Gastrocnemius medialis (tissue), 4 donors: ENCODE results near the gene ZMYND11.

Source experiments
- CTCF ChIP-seq, 5 experiments: fragments of 450-650 bp in 3 of 5; fragments of 200-600 bp in 2 of 5; sonication (generic) in 2 of 5; IDR thresholded peaks in 4 of 5; conservative IDR thresholded peaks in 1 of 5; 1 replicate in 4 of 5; 2 replicates in 1 of 5; pipeline ENCODE4 v1.5.1; 2016 to 2019; ENCODE audit warnings: antibody characterized with exemption in 5 of 5, mild to moderate bottlenecking in 3 of 5, moderate library complexity in 3 of 5
- POLR2A ChIP-seq, 2 donors: fragments of 450-650 bp; IDR thresholded peaks; one replicate each; pipeline ENCODE4 v1.6.1; 2017; ENCODE audit warnings: antibody characterized with exemption in 2 of 2, mild to moderate bottlenecking in 2 of 2, moderate library complexity in 2 of 2

GRCh38 chr10:234708-235406, 99.6 kb downstream of the ZMYND11 start:
- TF ChIP-seq CTCF (IDR thresholded peaks at IDR 0.05 in 4 of 5, conservative IDR thresholded peaks at IDR 0.05 in 1 of 5) (no peak), POLR2A (IDR thresholded peaks at IDR 0.05) (no peak)
